A673 (cell line): ENCODE measurements around the gene RBFOX2. TPM values are rescaled to one million over a fixed set of nuclear protein-coding genes. Genes with fewer than 3 reads are reported as not detected.

Experiments used
- BruUV-seq: library from RNA; stranded (reverse); fragments of 400-500 nt; replicated peaks from 2 replicates; lab custom pipeline; 2021; lab: Mats Ljungman, UMichigan
- CTCF ChIA-PET: fragments of 300-600 bp; sonication (Branson Sonifier 250); formaldehyde crosslinking; loops from one replicate; lab custom pipeline; 2022; ENCODE audit warnings: antibody characterized with exemption; lab: Charles Lee
- POLR2A ChIA-PET: fragments of 300-600 bp; sonication (Branson Sonifier 250); formaldehyde crosslinking; loops from one replicate; lab custom pipeline; 2022; ENCODE audit warnings: antibody characterized with exemption; ENCODE audit not compliant: low non-redundant PET; lab: Charles Lee
- DNase-seq: peaks from one replicate; pipeline ENCODE4 v3.0.0-alpha.2; 2015; ENCODE audit warnings: low spot score
- H3K27ac ChIP-seq: fragments of 200-600 bp; sonication (generic); 2 replicates; pipeline ENCODE4 v1.5.1; 2016; ENCODE audit warnings: mixed run types, low read depth, mild to moderate bottlenecking, mixed read lengths, antibody characterized with exemption, low read length; ENCODE audit not compliant: poor library complexity, severe bottlenecking
- H3K27me3 ChIP-seq: fragments of 200-600 bp; sonication (generic); replicated peaks from 2 replicates; pipeline ENCODE4 v1.6.1; 2017; ENCODE audit warnings: mixed run types, low read depth, mild to moderate bottlenecking, mixed read lengths, antibody characterized with exemption, low read length; ENCODE audit not compliant: insufficient read depth, poor library complexity
- H3K36me3 ChIP-seq: fragments of 200-600 bp; sonication (generic); 2 replicates; pipeline ENCODE4 v1.6.1; 2016; ENCODE audit warnings: mixed run types, mild to moderate bottlenecking, mixed read lengths, antibody characterized with exemption, low read length; ENCODE audit not compliant: insufficient read depth, poor library complexity, severe bottlenecking
- H3K4me1 ChIP-seq: fragments of 200-600 bp; sonication (generic); 2 replicates; pipeline ENCODE4 v1.6.1; 2017; ENCODE audit warnings: mixed run types, mild to moderate bottlenecking, mixed read lengths, antibody characterized with exemption, low read length; ENCODE audit not compliant: insufficient read depth, poor library complexity, severe bottlenecking
- H3K4me3 ChIP-seq: fragments of 200-600 bp; sonication (generic); 2 replicates; pipeline ENCODE4 v1.5.1; 2016; ENCODE audit warnings: low read depth, mixed run types, mild to moderate bottlenecking, mixed read lengths, low read length; ENCODE audit not compliant: poor library complexity, severe bottlenecking
- H3K9me3 ChIP-seq: fragments of 200-600 bp; sonication (generic); 2 replicates; pipeline ENCODE4 v1.6.1; 2016; ENCODE audit warnings: mixed run types, low read depth, mild to moderate bottlenecking, mixed read lengths, antibody characterized with exemption, low read length; ENCODE audit not compliant: poor library complexity, severe bottlenecking
- CTCF ChIP-seq: fragments of 300-800, 200-600 bp; sonication (generic); conservative IDR thresholded peaks from 2 replicates; pipeline ENCODE4 v1.5.1; 2017; ENCODE audit warnings: low read depth, mild to moderate bottlenecking, antibody characterized with exemption, low read length, moderate library complexity, mixed read lengths
- EZH2 ChIP-seq: fragments of 200-600 bp; sonication (generic); IDR thresholded peaks from 2 replicates; pipeline ENCODE4 v1.6.1; 2017; ENCODE audit warnings: borderline replicate concordance, low read depth, mild to moderate bottlenecking, mixed read lengths, antibody characterized with exemption, low read length; ENCODE audit not compliant: poor library complexity, severe bottlenecking
- intact Hi-C: fragments of 100-400 bp; cut with micrococcal nuclease; formaldehyde crosslinking; loops from one replicate; pipeline ENCODE4 v1.10.0; 2022; ENCODE audit not compliant: unreplicated experiment
- total RNA-seq: library from RNA; stranded (reverse); gene quantifications from 2 replicates; pipeline ENCODE4 v1.2.3, GENCODE V29; 2021

Gene RBFOX2
- total RNA-seq, 1 experiment from 2014 or later, result 142 TPM

- Histone ChIP-seq H3K27ac (no peak overlapping the region), H3K4me1 (peaks cover 43% of the 10 kb centered on the region), H3K9me3 (no peaks in the 10 kb centered on the region), H3K27me3 (no peaks in the 10 kb centered on the region), H3K4me3 (no peak overlapping the region), H3K36me3 (peaks cover 12% of the 10 kb centered on the region)
- POLR2A ChIA-PET, result no interaction called here
- peak; percentile 51 for DNase-seq
- BruUV-seq, result no TSS peak
- no peak for TF ChIP-seq EZH2
- CTCF ChIA-PET, result no interaction called here
- intact Hi-C loops, result no loop called here
Measured at GRCh38 chr22:35782504-35782903, 246.1 kb downstream of the RBFOX2 start.

GRCh38 chr22:35781898-35782297 lies 246.7 kb downstream of the RBFOX2 start:
- ChIA-PET CTCF (no interaction called here), POLR2A (no interaction called here)
- Histone ChIP-seq H3K4me3 (no peak overlapping the region), H3K36me3 (peaks cover 12% of the 10 kb centered on the region), H3K4me1 (peaks cover 44% of the 10 kb centered on the region), H3K27me3 (no peaks in the 10 kb centered on the region), H3K27ac (no peak overlapping the region), H3K9me3 (no peaks in the 10 kb centered on the region)
- DNase-seq, result no peak
- TF ChIP-seq CTCF (no peak), EZH2 (no peak)
- intact Hi-C loops, result no loop called here
- BruUV-seq, result no TSS peak

GRCh38 chr22:35777335-35777975 lies 251.2 kb downstream of the RBFOX2 start:
- intact Hi-C loops, result loop anchor here (5.0 kb wide), 1 partner anchor 60 kb away; no protein-coding TSS in a partner anchor
- peak overlapping the region; percentile 26 for H3K27ac ChIP-seq
- CTCF ChIA-PET, result no interaction called here

GRCh38 chr22:35775339-35775738 lies 253.3 kb downstream of the RBFOX2 start:
- Histone ChIP-seq H3K9me3 (no peaks in the 10 kb centered on the region), H3K27ac (no peak overlapping the region), H3K4me3 (no peak overlapping the region), H3K4me1 (peaks cover 13% of the 10 kb centered on the region), H3K36me3 (peaks cover under 1% of the 10 kb centered on the region), H3K27me3 (no peaks in the 10 kb centered on the region)
- intact Hi-C loops, result loop anchor here (5.0 kb wide), 1 partner anchor 62 kb away; no protein-coding TSS in a partner anchor
- no TSS peak for BruUV-seq
- no peak for DNase-seq
- ChIA-PET CTCF (no interaction called here), POLR2A (interaction anchor here (0.7 kb wide), 1 partner anchor 148 kb away, joined by 8 read pairs; no protein-coding TSS in a partner anchor)
- TF ChIP-seq CTCF (no peak), EZH2 (no peak)

More at GRCh38 chr22:35777335-35777975, 251.2 kb downstream of the RBFOX2 start:
- Histone ChIP-seq H3K9me3 (no peaks in the 10 kb centered on the region), H3K36me3 (peaks cover 12% of the 10 kb centered on the region), H3K4me1 (peaks cover 14% of the 10 kb centered on the region), H3K4me3 (no peak overlapping the region), H3K27me3 (no peaks in the 10 kb centered on the region)
- TF ChIP-seq EZH2, result no peak
- DNase-seq, result no peak
- BruUV-seq, result no TSS peak
- POLR2A ChIA-PET, result no interaction called here
